Caco-2 (cell line): Measurements from ENCODE around the gene SIL1. TPM values are rescaled to one million over a fixed set of nuclear protein-coding genes. Genes with fewer than 3 reads are reported as not detected.

Source experiments
- BruUV-seq: library from RNA; stranded (reverse); fragments of 400-500 nt; replicated peaks from 2 replicates; lab custom pipeline; 2021; lab: Mats Ljungman, UMichigan
- CTCF ChIA-PET: fragments of 300-600 bp; sonication (Branson Sonifier 250); formaldehyde crosslinking; loops from one replicate; lab custom pipeline; 2022; ENCODE audit warnings: antibody characterized with exemption; lab: Charles Lee
- POLR2A ChIA-PET: fragments of 300-600 bp; sonication (Branson Sonifier 250); formaldehyde crosslinking; loops from one replicate; lab custom pipeline; 2022; ENCODE audit warnings: antibody characterized with exemption; lab: Charles Lee
- DNase-seq, 2 experiments: peaks; one replicate each; pipeline versions ENCODE4 v3.0.0 to v3.0.0-alpha.2; 2020 to 2022
- H3K27me3 ChIP-seq: replicated peaks from 2 replicates; pipeline ENCODE4 v1.6.0; 2011; ENCODE audit warnings: low read length; ENCODE audit not compliant: control insufficient read depth, insufficient read depth
- H3K36me3 ChIP-seq: 2 replicates; pipeline ENCODE4 v1.5.1; 2011; ENCODE audit warnings: low read length; ENCODE audit not compliant: control insufficient read depth, insufficient read depth
- H3K4me1 ChIP-seq: fragments of 250-450 bp; sonication (Bioruptor Pico); 2 replicates; pipeline ENCODE4 v1.5.1; 2020; ENCODE audit warnings: mild to moderate bottlenecking
- H3K4me3 ChIP-seq: 2 replicates; pipeline ENCODE4 v1.5.1; 2011; ENCODE audit warnings: low read depth, mild to moderate bottlenecking, control low read depth, low read length
- H3K9me3 ChIP-seq: fragments of 250-450 bp; sonication (Bioruptor Pico); 2 replicates; pipeline ENCODE4 v1.5.1; 2020; ENCODE audit warnings: mild to moderate bottlenecking, moderate library complexity
- H3K27ac Mint-ChIP-seq: one replicate; pipeline ENCODE4 v1.8.0; 2022; ENCODE audit warnings: mixed read lengths; ENCODE audit not compliant: unreplicated experiment
- H3K27me3 Mint-ChIP-seq: one replicate; pipeline ENCODE4 v1.8.0; 2022; ENCODE audit warnings: mixed read lengths; ENCODE audit not compliant: insufficient read depth, unreplicated experiment
- H3K36me3 Mint-ChIP-seq: one replicate; pipeline ENCODE4 v1.8.0; 2022; ENCODE audit warnings: mild to moderate bottlenecking, mixed read lengths; ENCODE audit not compliant: insufficient read depth, unreplicated experiment
- H3K4me1 Mint-ChIP-seq: one replicate; pipeline ENCODE4 v1.8.0; 2022; ENCODE audit warnings: low read depth, mixed read lengths; ENCODE audit not compliant: unreplicated experiment
- H3K4me3 Mint-ChIP-seq: one replicate; pipeline ENCODE4 v1.8.0; 2022; ENCODE audit warnings: mild to moderate bottlenecking, moderate library complexity, mixed read lengths; ENCODE audit not compliant: unreplicated experiment
- H3K9me3 Mint-ChIP-seq: one replicate; pipeline ENCODE4 v1.8.0; 2022; ENCODE audit warnings: mixed read lengths; ENCODE audit not compliant: unreplicated experiment
- CTCF ChIP-seq, 2 experiments: fragments of 200-600 bp in 1 of 2; IDR thresholded peaks; 1 replicate in 1 of 2; 2 replicates in 1 of 2; pipeline versions ENCODE4 v1.5.1 to v1.8.0; 2011 to 2022; ENCODE audit warnings: antibody characterized with exemption in 1 of 2, control low read depth in 1 of 2, inconsistent platforms in 1 of 2, low read depth in 1 of 2, low read length in 1 of 2, mild to moderate bottlenecking in 1 of 2, moderate library complexity in 1 of 2; ENCODE audit not compliant: insufficient read depth in 1 of 2, severe bottlenecking in 1 of 2, unreplicated experiment in 1 of 2
- intact Hi-C: fragments of 100-400 bp; cut with micrococcal nuclease; formaldehyde crosslinking; loops from one replicate; pipeline ENCODE4 v1.10.0; 2022; ENCODE audit not compliant: unreplicated experiment
- total RNA-seq: library from RNA; stranded (reverse); gene quantifications from 2 replicates; pipeline ENCODE4 v1.2.3, GENCODE V29; 2022

The SIL1 gene
- total RNA-seq, 1 experiment from 2014 or later, result 29.7 TPM

- Histone ChIP-seq H3K4me3 (no peak overlapping the region), H3K36me3 (no peaks in the 10 kb centered on the region), H3K27me3 (no peaks in the 10 kb centered on the region), H3K4me1 (peaks cover 5% of the 10 kb centered on the region; the same call in 1 of the 2 replicates), H3K9me3 (no peaks in the 10 kb centered on the region)
- no TSS peak for BruUV-seq
- ChIA-PET CTCF (interaction anchor here (0.5 to 0.7 kb wide), 2 partner anchors 300 to 814 kb away, joined by 3 to 11 read pairs; no protein-coding TSS in a partner anchor), POLR2A (no interaction called here)
- TF ChIP-seq CTCF (IDR thresholded peaks at IDR 0.05; ENCODE audit: insufficient read depth in 1 of 2, low read depth in 1 of 2, low read length in 1 of 2, severe bottlenecking in 1 of 2, unreplicated experiment in 1 of 2), result peak in 1 of 2 experiments; percentile 26
- H3K27ac Mint-ChIP-seq, result no peak overlapping the region
- H3K36me3 Mint-ChIP-seq, result no peaks in the 10 kb centered on the region
- no peak overlapping the region for H3K4me3 Mint-ChIP-seq
- H3K4me1 Mint-ChIP-seq, result no peaks in the 10 kb centered on the region
- H3K27me3 Mint-ChIP-seq, result no peaks in the 10 kb centered on the region
- H3K9me3 Mint-ChIP-seq, result no peaks in the 10 kb centered on the region
- DNase-seq, result peak in 1 of 2 experiments; percentile 25
- intact Hi-C loops, result no loop called here
Measured at GRCh38 chr5:138972836-138973235, 225.3 kb downstream of the SIL1 start.

- ChIA-PET CTCF (interaction anchor here (0.5 to 0.6 kb wide), 2 partner anchors 12 to 301 kb away, joined by 3 to 8 read pairs; no protein-coding TSS in a partner anchor), POLR2A (no interaction called here)
- no peaks in the 10 kb centered on the region for H3K36me3 ChIP-seq
- Mint-ChIP-seq H3K4me1 (no peaks in the 10 kb centered on the region), H3K27ac (no peak overlapping the region), H3K27me3 (no peaks in the 10 kb centered on the region), H3K9me3 (no peaks in the 10 kb centered on the region), H3K4me3 (no peak overlapping the region), H3K36me3 (no peaks in the 10 kb centered on the region)
- peaks cover 5% of the 10 kb centered on the region; the same call in 1 of the 2 replicates for H3K4me1 ChIP-seq
- no peak for DNase-seq
- TF ChIP-seq CTCF (IDR thresholded peaks at IDR 0.05; ENCODE audit: insufficient read depth in 1 of 2, low read depth in 1 of 2, low read length in 1 of 2, severe bottlenecking in 1 of 2, unreplicated experiment in 1 of 2), result no peak
- intact Hi-C loops, result no loop called here
- BruUV-seq, result no TSS peak
- H3K9me3 ChIP-seq, result no peaks in the 10 kb centered on the region
- H3K27me3 ChIP-seq, result no peaks in the 10 kb centered on the region
- no peak overlapping the region for H3K4me3 ChIP-seq
Measured at GRCh38 chr5:138972230-138972629, 225.9 kb downstream of the SIL1 start.

- POLR2A ChIA-PET, result no interaction called here
- H3K9me3 Mint-ChIP-seq, result no peaks in the 10 kb centered on the region
- Histone ChIP-seq H3K36me3 (no peaks in the 10 kb centered on the region), H3K27me3 (no peaks in the 10 kb centered on the region), H3K4me3 (no peak overlapping the region), H3K4me1 (peaks cover 11% of the 10 kb centered on the region), H3K9me3 (no peaks in the 10 kb centered on the region)
- CTCF ChIA-PET, result no interaction called here
- no peaks in the 10 kb centered on the region for H3K36me3 Mint-ChIP-seq
- no peak for DNase-seq
- no TSS peak for BruUV-seq
- H3K27me3 Mint-ChIP-seq, result no peaks in the 10 kb centered on the region
- no peak overlapping the region for H3K27ac Mint-ChIP-seq
- intact Hi-C loops, result loop anchor here (10.0 kb wide), 1 partner anchor 295 kb away; no protein-coding TSS in a partner anchor
- TF ChIP-seq CTCF (IDR thresholded peaks at IDR 0.05; ENCODE audit: insufficient read depth in 1 of 2, low read depth in 1 of 2, low read length in 1 of 2, severe bottlenecking in 1 of 2, unreplicated experiment in 1 of 2), result no peak
- no peak overlapping the region for H3K4me3 Mint-ChIP-seq
- H3K4me1 Mint-ChIP-seq, result peaks cover 3% of the 10 kb centered on the region
Measured at GRCh38 chr5:138969323-138970002, 228.7 kb downstream of the SIL1 start.
